H1 (cell line): ENCODE data around the gene KLHL2. TPM values are rescaled to one million over a fixed set of nuclear protein-coding genes. Genes with fewer than 3 reads are reported as not detected.
"Not testable (repeated sequence)": the region's sequence is repeated elsewhere in the genome, so short reads cannot be mapped to it uniquely, and the experiment has no call there.

Source experiments
- CTCF ChIA-PET: fragments of 300-600 bp; sonication (Branson Sonifier 250); formaldehyde crosslinking; loops from one replicate; lab custom pipeline; 2021; ENCODE audit not compliant: partially characterized antibody; lab: Charles Lee
- POLR2A ChIA-PET: fragments of 300-600 bp; sonication (Branson Sonifier 250); formaldehyde crosslinking; loops from one replicate; lab custom pipeline; 2021; ENCODE audit warnings: inconsistent platforms; ENCODE audit not compliant: partially characterized antibody; lab: Charles Lee
- DNase-seq, 2 experiments: peaks; one replicate each; pipeline versions ENCODE4 v3.0.0 to v3.0.0-alpha.2; 2010 to 2022; ENCODE audit warnings: low spot score in 2 of 2, low read depth in 1 of 2, mixed read lengths in 1 of 2
- FAIRE-seq: peaks from 2 replicates; lab custom pipeline; 2011; peaks lifted over from hg19 to GRCh38; lab: Jason Lieb, UNC
- H2AFZ ChIP-seq: 2 replicates; pipeline ENCODE4 v1.8.1; 2012; ENCODE audit warnings: low read length, inconsistent platforms
- H2AK5ac ChIP-seq: 2 replicates; pipeline ENCODE4 v1.6.1; 2013; ENCODE audit warnings: low read depth, low read length
- H2BK120ac ChIP-seq: replicated peaks from 2 replicates; pipeline ENCODE3; 2013; ENCODE audit warnings: low read depth, low read length, inconsistent platforms
- H2BK12ac ChIP-seq: 2 replicates; pipeline ENCODE4 v1.6.1; 2013; ENCODE audit warnings: low read depth, low read length
- H2BK15ac ChIP-seq: 2 replicates; pipeline ENCODE4 v1.6.1; 2013; ENCODE audit warnings: low read length
- H2BK20ac ChIP-seq: 2 replicates; pipeline ENCODE4 v1.6.1; 2013; ENCODE audit warnings: low read length
- H2BK5ac ChIP-seq: 2 replicates; pipeline ENCODE4 v1.6.1; 2013; ENCODE audit warnings: low read depth, low read length
- H3K14ac ChIP-seq: 2 replicates; pipeline ENCODE4 v1.6.1; 2013; ENCODE audit warnings: inconsistent platforms; ENCODE audit not compliant: insufficient read length
- H3K18ac ChIP-seq: 2 replicates; pipeline ENCODE4 v1.6.1; 2013; ENCODE audit warnings: low read length; ENCODE audit errors: extremely low read depth
- H3K23ac ChIP-seq: 2 replicates; pipeline ENCODE4 v1.6.1; 2013; ENCODE audit warnings: inconsistent platforms; ENCODE audit not compliant: insufficient read length
- H3K23me2 ChIP-seq: 2 replicates; pipeline ENCODE4 v1.6.1; 2013; ENCODE audit warnings: low read depth, low read length
- H3K27ac ChIP-seq: 2 replicates; pipeline ENCODE4 v1.6.1; 2011; ENCODE audit warnings: low read depth, low read length, inconsistent platforms
- H3K27me3 ChIP-seq, 4 experiments: replicated peaks in 1 of 4; 1 replicate in 1 of 4; 2 replicates in 3 of 4; pipeline versions ENCODE4 v1.6.1 to v1.8.1; 2011 to 2013; ENCODE audit warnings: low read length in 3 of 4, mild to moderate bottlenecking in 3 of 4, inconsistent platforms in 2 of 4, mixed read lengths in 2 of 4, moderate library complexity in 1 of 4; ENCODE audit not compliant: control insufficient read depth in 3 of 4, insufficient read depth in 3 of 4; ENCODE audit errors: extremely low read depth in 1 of 4
- H3K36me3 ChIP-seq, 4 experiments: 2 replicates each; pipeline versions ENCODE4 v1.6.1 to v1.8.1; 2011 to 2013; ENCODE audit warnings: mild to moderate bottlenecking in 4 of 4, low read length in 3 of 4, moderate library complexity in 2 of 4, control low read depth in 1 of 4, inconsistent platforms in 1 of 4; ENCODE audit not compliant: insufficient read depth in 4 of 4, control insufficient read depth in 2 of 4
- H3K4ac ChIP-seq: replicated peaks from 2 replicates; pipeline ENCODE3; 2013; ENCODE audit warnings: low read length, low read depth, mixed read lengths, inconsistent platforms; ENCODE audit not compliant: insufficient read length
- H3K4me1 ChIP-seq, 4 experiments: replicated peaks in 1 of 4; 1 replicate in 1 of 4; 2 replicates in 3 of 4; pipeline versions ENCODE4 v1.6.1 to v1.8.1; 2011 to 2013; ENCODE audit warnings: low read length in 3 of 4, inconsistent platforms in 2 of 4, mixed read lengths in 1 of 4; ENCODE audit not compliant: insufficient read depth in 4 of 4, control insufficient read depth in 3 of 4
- H3K4me2 ChIP-seq, 2 experiments: 2 replicates each; pipeline versions ENCODE4 v1.6.1 to v1.8.1; 2011 to 2013; ENCODE audit warnings: low read depth in 2 of 2, low read length in 2 of 2, control low read depth in 1 of 2, inconsistent platforms in 1 of 2, mild to moderate bottlenecking in 1 of 2; ENCODE audit not compliant: insufficient read depth in 1 of 2
- H3K4me3 ChIP-seq, 4 experiments: fragments of 200-600, 300-600 bp in 1 of 4; sonication (generic), shearing (Covaris generic), sonication (Bioruptor Twin) in 1 of 4; 2 replicates each; pipeline versions ENCODE4 v1.5.1 to v1.8.1; 2011 to 2016; ENCODE audit warnings: low read length in 4 of 4, low read depth in 3 of 4, control low read depth in 2 of 4, inconsistent platforms in 2 of 4, mild to moderate bottlenecking in 2 of 4, mixed read lengths in 1 of 4, moderate library complexity in 1 of 4; ENCODE audit not compliant: insufficient read depth in 2 of 4; ENCODE audit errors: extremely low read depth in 1 of 4
- H3K56ac ChIP-seq: replicated peaks from 2 replicates; pipeline ENCODE3; 2013; ENCODE audit warnings: low read depth, mild to moderate bottlenecking, mixed read lengths, low read length, inconsistent platforms; ENCODE audit not compliant: insufficient read length
- H3K79me1 ChIP-seq: 2 replicates; pipeline ENCODE4 v1.6.1; 2013; ENCODE audit warnings: low read depth, low read length, control low read depth
- H3K79me2 ChIP-seq, 2 experiments: 2 replicates each; pipeline versions ENCODE4 v1.6.1 to v1.8.1; 2012 to 2013; ENCODE audit warnings: low read length in 2 of 2, mild to moderate bottlenecking in 2 of 2, inconsistent platforms in 1 of 2; ENCODE audit not compliant: insufficient read depth in 2 of 2, control insufficient read depth in 1 of 2
- H3K9ac ChIP-seq, 4 experiments: replicated peaks in 1 of 4; 1 replicate in 1 of 4; 2 replicates in 3 of 4; pipeline versions ENCODE4 v1.6.1 to v1.8.1; 2011 to 2013; ENCODE audit warnings: low read depth in 3 of 4, low read length in 3 of 4, control low read depth in 2 of 4, mild to moderate bottlenecking in 2 of 4, moderate library complexity in 2 of 4, inconsistent platforms in 1 of 4; ENCODE audit errors: extremely low read depth in 1 of 4
- H3K9me3 ChIP-seq, 2 experiments: 2 replicates each; pipeline versions ENCODE4 v1.6.1 to v1.8.1; 2012 to 2013; ENCODE audit warnings: mild to moderate bottlenecking in 2 of 2, moderate library complexity in 2 of 2, control low read depth in 1 of 2, inconsistent platforms in 1 of 2, low read depth in 1 of 2, low read length in 1 of 2, mixed read lengths in 1 of 2; ENCODE audit not compliant: insufficient read depth in 2 of 2
- H4K20me1 ChIP-seq, 2 experiments: replicated peaks in 1 of 2; 2 replicates each; pipeline versions ENCODE3 to v1.8.1; 2011 to 2013; ENCODE audit warnings: inconsistent platforms in 2 of 2, low read length in 2 of 2, mild to moderate bottlenecking in 1 of 2; ENCODE audit not compliant: insufficient read depth in 2 of 2, control insufficient read depth in 1 of 2
- H4K5ac ChIP-seq: 2 replicates; pipeline ENCODE4 v1.6.1; 2013; ENCODE audit warnings: low read length, low read depth, mixed read lengths, inconsistent platforms; ENCODE audit not compliant: insufficient read length
- H4K8ac ChIP-seq: 2 replicates; pipeline ENCODE4 v1.8.0; 2013; ENCODE audit warnings: mild to moderate bottlenecking, moderate library complexity, low read length, inconsistent platforms; ENCODE audit not compliant: insufficient read depth; ENCODE audit errors: extremely low read depth
- H4K91ac ChIP-seq: replicated peaks from 2 replicates; pipeline ENCODE3; 2013; ENCODE audit warnings: low read length, mixed read lengths, inconsistent platforms; ENCODE audit not compliant: insufficient read length
- MAFK ChIP-seq: IDR thresholded peaks from 2 replicates; pipeline ENCODE4 v1.6.1; 2012; ENCODE audit warnings: low read depth, mild to moderate bottlenecking, improper control_type of control experiment, low read length
- WGBS, 2 experiments: shearing (Covaris generic) in 1 of 2; methylation state at CpG; one replicate each; pipeline versions ENCODE4 v1.1.6 to v1.1.7; 2013 to 2015; ENCODE audit warnings: low lambda C conversion rate in 2 of 2, mixed read lengths in 2 of 2, inconsistent platforms in 1 of 2, low coverage in 1 of 2, missing lambda C conversion rate in 1 of 2; ENCODE audit not compliant: insufficient replicate concordance in 2 of 2, insufficient coverage in 1 of 2, insufficient read length in 1 of 2; ENCODE audit errors: extremely low coverage in 1 of 2, missing lambda C conversion rate in 1 of 2; 5-methylcytosine and 5-hydroxymethylcytosine counted together
- polyA plus RNA-seq, 7 experiments: library from polyadenylated mRNA; depleted of rRNA in 3 of 7; stranded (reverse) in 5 of 7; unstranded in 2 of 7; fragments of >200 nt in 5 of 7; fragments of 200-250 nt in 2 of 7; gene quantifications; 1 replicate in 5 of 7; 2 replicates in 1 of 7; 4 replicates in 1 of 7; pipeline versions ENCODE4 v1.2.1 to v1.2.3, GENCODE V29; 2011 to 2013; ENCODE audit warnings: missing spikeins in 2 of 7, mixed read lengths in 2 of 7
- total RNA-seq: library from RNA; stranded (reverse); fragmentation: NEBNext Ultra II Directional; extraction: Animal tissue kit (Norgen Biotek cat#: 25700); gene quantifications from 2 replicates; pipeline ENCODE4 v1.2.1, GENCODE V29; 2021

KLHL2 gene
- total and polyA plus RNA-seq, 2 of the 8 experiments (the other 6 are each of a cell fraction or from before 2014, with no cell fraction given): 5.2 to 12.0 TPM

DNA sequence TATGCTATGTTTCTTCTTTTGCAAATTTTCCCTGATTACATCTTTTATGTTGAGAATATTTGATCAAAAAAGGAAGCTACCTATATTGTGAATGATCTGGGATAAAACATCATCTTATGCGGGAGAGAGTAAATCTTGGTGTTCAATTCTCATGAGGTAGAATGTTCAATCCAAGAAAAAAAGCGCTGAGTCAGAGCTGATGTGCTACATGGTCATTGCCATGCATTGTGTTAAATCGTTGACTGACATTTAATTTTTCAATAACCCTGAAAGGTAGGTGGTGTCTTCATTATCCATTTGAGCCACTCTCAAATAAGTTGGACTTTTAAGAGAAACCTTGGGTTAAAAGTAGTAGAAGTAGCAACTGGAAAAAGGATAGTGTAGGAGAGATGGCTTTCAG is 47.4 kb downstream of the KLHL2 start:
- H3K79me1 ChIP-seq, H2AFZ ChIP-seq, H4K8ac ChIP-seq, H3K4me3 ChIP-seq, H3K9ac ChIP-seq, CTCF ChIA-PET, H2BK120ac ChIP-seq, FAIRE-seq, H3K18ac ChIP-seq, H4K5ac ChIP-seq, H2BK20ac ChIP-seq, H3K36me3 ChIP-seq, H2BK15ac ChIP-seq, H3K27me3 ChIP-seq, H3K4me1 ChIP-seq, DNase-seq, H3K9me3 ChIP-seq, H4K20me1 ChIP-seq, H3K4me2 ChIP-seq, H2AK5ac ChIP-seq, H3K23ac ChIP-seq, H4K91ac ChIP-seq, H3K56ac ChIP-seq, H2BK12ac ChIP-seq, H3K27ac ChIP-seq, H3K14ac ChIP-seq, H2BK5ac ChIP-seq, H3K79me2 ChIP-seq, H3K23me2 ChIP-seq, H3K4ac ChIP-seq: not testable (repeated sequence)
- 0 out of 2 replicates have a peak, but pooled peaks have one; percentile 18 for TF ChIP-seq MAFK
- WGBS, 2 experiments: 92% methylated on average over 3 of the region's 3 CpGs; no CpG with 5 or more reads in 1 of the 2 experiments
- POLR2A ChIA-PET: interaction anchor here (0.6 kb wide), 1 partner anchor 370 kb away, joined by 4 read pairs; no protein-coding TSS in a partner anchor

DNA sequence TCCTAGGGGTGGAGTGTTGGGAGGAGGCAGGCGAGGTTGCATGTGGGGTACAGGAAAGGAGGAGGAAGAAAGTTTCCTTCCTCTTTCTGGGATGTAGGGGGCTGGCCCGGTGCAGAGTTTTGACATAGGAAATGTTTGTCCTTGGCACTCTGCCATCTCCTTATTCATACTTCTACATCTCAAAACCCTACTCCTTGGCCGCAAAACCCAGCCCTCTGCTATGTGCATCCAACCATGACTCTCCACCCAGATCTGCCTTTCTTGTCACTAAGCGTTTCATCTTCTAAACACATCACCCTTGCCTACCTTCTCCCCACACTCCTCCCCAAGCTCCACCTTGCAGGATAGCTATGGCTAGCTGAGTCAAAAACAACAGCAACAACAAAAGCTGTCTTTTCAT is 48.1 kb downstream of the KLHL2 start:
- POLR2A ChIA-PET: interaction anchor here (0.6 kb wide), 1 partner anchor 371 kb away, joined by 4 read pairs; no protein-coding TSS in a partner anchor
- 81% methylated on average over 4 of the region's 4 CpGs; no CpG with 5 or more reads in 1 of the 2 experiments for WGBS, 2 experiments
- H3K4ac ChIP-seq, H2BK20ac ChIP-seq, H3K36me3 ChIP-seq, H2BK15ac ChIP-seq, H3K18ac ChIP-seq, H2BK120ac ChIP-seq, H4K8ac ChIP-seq, H3K79me2 ChIP-seq, H3K23me2 ChIP-seq, CTCF ChIA-PET, H2BK5ac ChIP-seq, H3K9ac ChIP-seq, H3K9me3 ChIP-seq, H2AK5ac ChIP-seq, H3K14ac ChIP-seq, DNase-seq, H3K4me3 ChIP-seq, H3K27me3 ChIP-seq, H3K4me1 ChIP-seq, FAIRE-seq, H3K27ac ChIP-seq, H3K23ac ChIP-seq, H2BK12ac ChIP-seq, H3K79me1 ChIP-seq, H4K5ac ChIP-seq, H4K91ac ChIP-seq, H4K20me1 ChIP-seq, H3K56ac ChIP-seq, H3K4me2 ChIP-seq, H2AFZ ChIP-seq: not testable (repeated sequence)
